Hepatocyte (in vitro differentiated cells): ENCODE data around the gene CCNH. TPM values are rescaled to one million over a fixed set of nuclear protein-coding genes. Genes with fewer than 3 reads are reported as not detected.

ENCODE experiments used
- DNase-seq: peaks from one replicate; pipeline ENCODE4 v3.0.0-alpha.2; 2016; ENCODE audit warnings: low spot score
- H2AFZ ChIP-seq: fragments of 200-600 bp; sonication (generic); 2 replicates; pipeline ENCODE4 v1.6.0; 2016; ENCODE audit warnings: antibody characterized with exemption, mild to moderate bottlenecking
- H3K27ac ChIP-seq: fragments of 200-600 bp; sonication (generic); 2 replicates; pipeline ENCODE4 v1.5.1; 2016; ENCODE audit warnings: mild to moderate bottlenecking
- H3K27me3 ChIP-seq: fragments of 200-600 bp; sonication (generic); 2 replicates; pipeline ENCODE4 v1.6.1; 2016
- H3K36me3 ChIP-seq: fragments of 200-600 bp; sonication (generic); replicated peaks from 2 replicates; pipeline ENCODE4 v1.5.1; 2016; ENCODE audit warnings: low read depth; ENCODE audit not compliant: insufficient read depth
- H3K4me1 ChIP-seq: fragments of 200-600 bp; sonication (generic); 2 replicates; pipeline ENCODE4 v1.5.1; 2016; ENCODE audit warnings: mild to moderate bottlenecking, moderate library complexity; ENCODE audit not compliant: insufficient read depth
- H3K4me2 ChIP-seq: fragments of 200-600 bp; sonication (generic); 2 replicates; pipeline ENCODE4 v1.6.0; 2016
- H3K4me3 ChIP-seq: fragments of 200-600 bp; sonication (generic); 2 replicates; pipeline ENCODE4 v1.5.1; 2016; ENCODE audit warnings: mild to moderate bottlenecking
- H3K79me2 ChIP-seq: fragments of 200-600 bp; sonication (generic); 2 replicates; pipeline ENCODE4 v1.6.0; 2017; ENCODE audit warnings: mild to moderate bottlenecking
- H3K9me2 ChIP-seq: fragments of 200-600 bp; sonication (generic); replicated peaks from 2 replicates; pipeline ENCODE4 v1.6.0; 2017; ENCODE audit warnings: mild to moderate bottlenecking; ENCODE audit not compliant: insufficient read depth
- H3K9me3 ChIP-seq: fragments of 200-600 bp; sonication (generic); 2 replicates; pipeline ENCODE4 v1.5.1; 2016; ENCODE audit warnings: low read depth, mild to moderate bottlenecking
- H4K20me1 ChIP-seq: fragments of 200-600 bp; sonication (generic); 2 replicates; pipeline ENCODE4 v1.6.0; 2016; ENCODE audit warnings: mild to moderate bottlenecking; ENCODE audit not compliant: insufficient read depth, poor library complexity, severe bottlenecking
- EZH2 ChIP-seq: fragments of 200-600 bp; sonication (generic); IDR thresholded peaks from 2 replicates; pipeline ENCODE4 v1.6.1; 2016; ENCODE audit warnings: antibody characterized with exemption, mild to moderate bottlenecking, borderline replicate concordance
- EZH2phosphoT487 ChIP-seq: fragments of 200-600 bp; sonication (generic); IDR thresholded peaks from one replicate; pipeline ENCODE4 v1.6.1; 2018; ENCODE audit warnings: antibody characterized with exemption, mild to moderate bottlenecking, low read depth, moderate library complexity; ENCODE audit not compliant: unreplicated experiment, severe bottlenecking
- WGBS: methylation state at CpG from one replicate; pipeline ENCODE4 v1.1.6; 2016; ENCODE audit warnings: low lambda C conversion rate; ENCODE audit errors: missing lambda C conversion rate; 5-methylcytosine and 5-hydroxymethylcytosine counted together
- polyA plus RNA-seq: library from polyadenylated mRNA; unstranded; fragments of >200 nt; fragmentation: Nextera tagmentation; extraction: Ambion mirVana; gene quantifications from 2 replicates; pipeline ENCODE4 v1.2.1, GENCODE V29; 2016
- total RNA-seq: library from RNA; depleted of rRNA; stranded (reverse); fragments of >200 nt; gene quantifications from 2 replicates; pipeline ENCODE4 v1.2.3, GENCODE V29; 2014
- TF ChIP-seq, protein P1 (sequence below): fragments of 200-600 bp; sonication (generic); IDR thresholded peaks from 2 replicates; pipeline ENCODE4 v1.5.1; 2016; ENCODE audit warnings: antibody characterized with exemption, mild to moderate bottlenecking; ENCODE audit not compliant: poor library complexity

Gene CCNH
- total and polyA plus RNA-seq, 2 experiments from 2014 or later, result 42.3 to 66.5 TPM

DNA sequence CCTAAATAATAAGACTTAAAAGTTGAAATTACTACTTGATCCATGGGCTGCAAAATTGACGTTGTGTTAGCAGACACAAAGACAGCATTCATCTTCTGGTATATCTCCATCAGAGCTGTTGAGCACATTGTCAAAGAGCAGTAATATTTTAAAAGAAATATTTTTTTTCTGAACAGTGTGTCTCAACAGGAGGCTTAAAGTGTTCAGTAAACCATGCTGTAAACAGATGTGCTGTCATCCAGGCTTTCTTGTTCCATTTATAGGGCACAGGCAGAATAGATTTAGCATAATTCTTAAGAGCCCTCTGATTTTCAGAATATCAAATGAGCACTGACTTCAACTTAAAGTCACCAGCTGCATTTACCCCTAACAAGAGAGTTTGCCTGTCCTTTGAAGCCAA, 29.7 kb upstream of the CCNH start:
- no peak for DNase-seq
- no peak overlapping the region for H3K4me2 ChIP-seq
- no peaks in the 10 kb centered on the region for H3K36me3 ChIP-seq
- H3K4me3 ChIP-seq, result no peak overlapping the region
- no peaks in the 10 kb centered on the region for H3K9me2 ChIP-seq
- no peak overlapping the region for H2AFZ ChIP-seq
- H3K27ac ChIP-seq, result no peak overlapping the region
- H3K27me3 ChIP-seq, result no peaks in the 10 kb centered on the region
- TF ChIP-seq, protein P1, sequence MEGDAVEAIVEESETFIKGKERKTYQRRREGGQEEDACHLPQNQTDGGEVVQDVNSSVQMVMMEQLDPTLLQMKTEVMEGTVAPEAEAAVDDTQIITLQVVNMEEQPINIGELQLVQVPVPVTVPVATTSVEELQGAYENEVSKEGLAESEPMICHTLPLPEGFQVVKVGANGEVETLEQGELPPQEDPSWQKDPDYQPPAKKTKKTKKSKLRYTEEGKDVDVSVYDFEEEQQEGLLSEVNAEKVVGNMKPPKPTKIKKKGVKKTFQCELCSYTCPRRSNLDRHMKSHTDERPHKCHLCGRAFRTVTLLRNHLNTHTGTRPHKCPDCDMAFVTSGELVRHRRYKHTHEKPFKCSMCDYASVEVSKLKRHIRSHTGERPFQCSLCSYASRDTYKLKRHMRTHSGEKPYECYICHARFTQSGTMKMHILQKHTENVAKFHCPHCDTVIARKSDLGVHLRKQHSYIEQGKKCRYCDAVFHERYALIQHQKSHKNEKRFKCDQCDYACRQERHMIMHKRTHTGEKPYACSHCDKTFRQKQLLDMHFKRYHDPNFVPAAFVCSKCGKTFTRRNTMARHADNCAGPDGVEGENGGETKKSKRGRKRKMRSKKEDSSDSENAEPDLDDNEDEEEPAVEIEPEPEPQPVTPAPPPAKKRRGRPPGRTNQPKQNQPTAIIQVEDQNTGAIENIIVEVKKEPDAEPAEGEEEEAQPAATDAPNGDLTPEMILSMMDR, result no peak
- TF ChIP-seq EZH2 (no peak), EZH2phosphoT487 (no peak)
- no peaks in the 10 kb centered on the region for H3K79me2 ChIP-seq
- 85% methylated on average over 1 of the region's 1 CpG for WGBS
- H3K9me3 ChIP-seq, result no peaks in the 10 kb centered on the region
- H3K4me1 ChIP-seq, result no peaks in the 10 kb centered on the region
- H4K20me1 ChIP-seq, result no peaks in the 10 kb centered on the region

DNA sequence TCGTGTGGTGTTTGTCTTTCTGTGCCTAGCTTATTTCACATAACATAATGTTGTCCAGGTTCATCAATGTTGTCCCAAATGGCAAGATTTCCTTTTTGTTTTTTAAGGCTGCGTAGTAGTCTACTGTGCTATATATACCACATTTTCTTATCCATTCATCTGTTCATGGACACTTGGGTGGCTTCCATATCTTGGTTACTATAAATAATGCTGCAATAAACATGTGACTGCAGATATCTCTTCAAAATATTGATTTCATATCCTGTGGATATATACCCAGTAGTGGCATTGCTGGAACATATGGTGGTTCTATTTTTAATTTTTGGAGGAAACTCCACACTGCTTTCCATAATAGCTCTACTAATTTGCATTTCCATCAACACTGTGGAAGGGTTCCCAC, 25.5 kb upstream of the CCNH start:
- H3K36me3 ChIP-seq, result no peaks in the 10 kb centered on the region
- no peaks in the 10 kb centered on the region for H4K20me1 ChIP-seq
- H3K9me2 ChIP-seq, result no peaks in the 10 kb centered on the region
- H3K79me2 ChIP-seq, result no peaks in the 10 kb centered on the region
- no peaks in the 10 kb centered on the region for H3K27me3 ChIP-seq
- 81% methylated on average over 2 of the region's 2 CpGs for WGBS
- H2AFZ ChIP-seq, result no peak overlapping the region
- no peak for TF ChIP-seq EZH2
- TF ChIP-seq, protein P1, result no peak
- TF ChIP-seq EZH2phosphoT487, result no peak
- H3K4me1 ChIP-seq, result no peaks in the 10 kb centered on the region
- no peak overlapping the region for H3K27ac ChIP-seq
- H3K4me2 ChIP-seq, result no peak overlapping the region
- no peaks in the 10 kb centered on the region for H3K9me3 ChIP-seq
- DNase-seq, result no peak
- no peak overlapping the region for H3K4me3 ChIP-seq

DNA sequence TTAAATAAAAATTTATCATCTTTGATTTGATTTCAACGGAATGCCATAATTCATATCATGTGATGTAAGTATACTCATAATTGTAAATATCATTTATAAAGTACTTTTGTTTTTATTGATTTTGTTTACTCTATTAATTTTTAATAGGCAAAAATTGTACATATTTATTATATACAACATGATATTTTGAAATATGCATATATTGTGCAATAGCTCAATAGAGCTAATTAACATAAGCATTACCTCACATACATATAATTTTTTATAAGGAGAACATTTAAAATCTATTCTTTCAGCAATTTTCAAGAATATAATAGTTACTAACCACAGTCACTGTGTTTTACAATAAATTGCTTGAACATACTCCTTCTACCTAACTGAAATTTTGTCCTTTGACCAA, 25.0 kb upstream of the CCNH start:
- 82% methylated on average over 1 of the region's 1 CpG for WGBS
- Histone ChIP-seq H3K4me3 (no peak overlapping the region), H2AFZ (no peak overlapping the region), H3K79me2 (no peaks in the 10 kb centered on the region), H3K36me3 (no peaks in the 10 kb centered on the region), H3K9me3 (no peaks in the 10 kb centered on the region), H3K4me1 (no peaks in the 10 kb centered on the region), H3K27ac (no peak overlapping the region), H4K20me1 (no peaks in the 10 kb centered on the region), H3K27me3 (no peaks in the 10 kb centered on the region), H3K9me2 (no peaks in the 10 kb centered on the region), H3K4me2 (no peak overlapping the region)
- TF ChIP-seq, protein P1, result no peak
- TF ChIP-seq EZH2phosphoT487 (no peak), EZH2 (no peak)
- no peak for DNase-seq

DNA sequence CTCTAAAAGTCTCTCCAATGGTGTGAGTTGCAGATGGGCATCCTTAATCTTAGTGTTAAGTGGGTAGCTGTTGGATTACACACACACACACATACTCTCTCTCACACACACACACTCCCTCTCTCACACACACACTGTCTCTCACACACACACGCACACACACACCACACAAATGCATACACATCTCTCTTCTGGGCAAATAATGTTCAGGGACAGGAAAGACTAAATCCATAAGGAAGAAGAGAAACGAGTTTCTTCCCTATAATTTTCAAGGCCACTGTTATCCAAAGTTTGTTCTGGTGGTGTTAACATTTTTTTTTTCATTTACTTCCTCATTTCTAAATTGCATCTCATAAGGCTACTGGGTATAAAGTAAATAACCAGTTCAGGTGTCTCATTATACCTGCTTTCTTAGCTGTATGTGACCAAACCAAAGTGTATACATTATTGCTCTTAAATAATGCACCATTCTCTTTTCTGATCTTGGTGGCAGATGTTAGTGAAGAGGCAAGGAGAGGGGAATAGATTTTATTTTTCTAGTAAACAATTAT, 22.5 kb upstream of the CCNH start:
- Histone ChIP-seq H3K4me1 (no peaks in the 10 kb centered on the region), H3K4me2 (no peak overlapping the region), H3K79me2 (no peaks in the 10 kb centered on the region), H3K27ac (no peak overlapping the region), H3K36me3 (no peaks in the 10 kb centered on the region), H3K4me3 (no peak overlapping the region), H3K9me2 (no peaks in the 10 kb centered on the region), H4K20me1 (no peaks in the 10 kb centered on the region), H2AFZ (no peak overlapping the region), H3K27me3 (no peaks in the 10 kb centered on the region), H3K9me3 (no peaks in the 10 kb centered on the region)
- 67% methylated on average over 2 of the region's 2 CpGs for WGBS
- DNase-seq, result no peak
- TF ChIP-seq, protein P1, result no peak
- TF ChIP-seq EZH2phosphoT487 (no peak), EZH2 (no peak)
